DMS79 (cell line): ENCODE results near the gene ENPP6.
"Not testable (repeated sequence)": the region's sequence is repeated elsewhere in the genome, so short reads cannot be mapped to it uniquely, and the experiment has no call there.

Experiments used
- DNase-seq: peaks from one replicate; lab custom pipeline; 2025; lab: John Stamatoyannopoulos, UW

Gene ENPP6

DNA sequence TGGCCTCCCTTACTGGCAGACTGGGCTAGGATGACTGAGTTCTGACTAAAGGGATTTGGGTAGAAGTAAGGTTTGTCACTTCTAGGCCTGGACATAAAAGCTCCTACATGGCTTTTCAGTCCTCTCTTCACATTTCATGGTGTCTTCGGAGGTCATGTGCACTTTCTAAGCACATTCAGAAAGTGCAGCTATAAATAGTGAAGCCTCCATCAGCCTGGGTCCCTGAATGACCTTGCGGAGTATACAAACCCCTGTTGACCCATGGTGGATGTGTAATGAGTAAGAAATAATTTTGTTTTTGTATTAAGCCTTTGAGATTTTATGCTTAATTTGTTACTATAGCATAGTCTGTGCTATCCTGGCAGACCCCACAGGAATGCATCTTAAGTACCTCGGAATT, 158.6 kb downstream of the ENPP6 start:
- no peak for DNase-seq

DNA sequence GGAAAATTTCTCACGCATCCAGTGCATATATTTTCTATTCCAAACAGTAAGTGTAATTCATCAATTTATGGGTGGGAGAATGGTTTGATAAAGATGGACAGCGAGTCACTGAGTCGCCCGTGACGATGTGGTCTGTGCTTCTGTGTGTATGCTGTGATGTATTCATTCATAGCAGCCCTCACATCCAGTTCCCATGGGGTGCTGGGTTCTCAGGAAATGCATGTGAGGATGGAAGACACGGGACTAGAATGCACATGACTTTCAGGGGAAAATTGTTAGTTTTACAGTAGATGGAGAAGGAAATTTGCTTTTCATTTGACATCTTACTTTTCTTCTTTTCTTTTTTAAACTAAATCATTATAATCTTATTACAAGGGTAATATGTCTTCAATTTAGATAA, 159.6 kb downstream of the ENPP6 start:
- DNase-seq, result no peak

DNA sequence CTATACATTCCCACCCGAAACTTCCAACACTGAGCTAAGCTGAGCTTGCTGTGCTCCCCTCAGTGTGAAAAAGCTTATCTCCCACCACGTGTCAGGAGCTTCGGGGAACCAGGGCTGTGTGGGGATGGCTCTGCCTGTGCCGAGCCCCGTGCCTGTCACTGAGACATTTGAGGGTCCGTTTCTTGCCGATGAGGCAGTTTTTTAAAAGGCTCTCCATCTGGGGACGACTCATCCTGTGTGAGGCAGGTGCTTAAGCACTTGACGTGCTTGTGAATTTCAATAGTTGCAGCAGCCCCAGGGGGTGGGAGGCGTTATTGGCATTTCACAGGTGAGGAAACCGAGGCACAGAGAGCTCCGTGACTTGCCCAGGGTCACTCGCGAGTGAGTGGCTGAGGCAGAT, 160.8 kb downstream of the ENPP6 start:
- DNase-seq, result no peak

DNA sequence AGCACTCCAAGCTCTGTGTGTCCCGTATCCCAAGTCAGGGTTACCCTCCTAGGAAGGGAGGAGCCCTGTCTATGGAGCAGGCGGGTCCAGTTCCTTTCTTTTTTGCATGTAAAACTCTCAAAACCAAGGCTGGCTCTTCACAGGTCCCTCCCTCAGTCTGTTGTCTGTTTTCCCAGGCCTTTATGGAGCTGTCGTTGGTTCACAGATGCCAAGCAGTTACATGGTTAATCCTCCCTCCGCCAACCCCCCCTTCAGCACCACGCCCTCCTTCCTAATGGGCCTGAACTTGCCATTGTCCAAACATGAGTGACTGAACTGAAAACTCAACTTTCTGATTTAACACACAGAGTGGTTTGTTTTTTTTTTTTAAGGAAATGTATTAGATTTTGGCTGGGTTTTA, 164.2 kb downstream of the ENPP6 start:
- no peak for DNase-seq

DNA sequence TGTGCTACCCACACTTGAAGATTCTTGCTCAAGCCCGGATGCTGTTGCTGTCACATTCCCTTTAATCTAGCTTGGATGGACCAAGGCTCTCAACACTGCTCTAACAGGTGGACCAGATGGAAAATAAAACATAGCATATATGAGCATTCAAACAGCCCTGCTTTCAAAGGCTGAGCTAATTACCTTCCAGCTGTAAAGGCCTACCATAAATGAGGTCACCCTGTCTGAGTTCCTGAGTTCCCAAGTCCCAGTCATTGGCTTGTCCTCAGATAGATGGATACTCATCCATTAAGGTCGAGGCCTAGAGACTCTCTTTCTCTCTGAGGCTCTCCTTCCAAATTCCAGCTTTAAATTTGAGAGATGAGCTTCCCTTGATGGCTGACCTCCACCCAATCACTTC, 165.1 kb downstream of the ENPP6 start:
- no peak for DNase-seq

DNA sequence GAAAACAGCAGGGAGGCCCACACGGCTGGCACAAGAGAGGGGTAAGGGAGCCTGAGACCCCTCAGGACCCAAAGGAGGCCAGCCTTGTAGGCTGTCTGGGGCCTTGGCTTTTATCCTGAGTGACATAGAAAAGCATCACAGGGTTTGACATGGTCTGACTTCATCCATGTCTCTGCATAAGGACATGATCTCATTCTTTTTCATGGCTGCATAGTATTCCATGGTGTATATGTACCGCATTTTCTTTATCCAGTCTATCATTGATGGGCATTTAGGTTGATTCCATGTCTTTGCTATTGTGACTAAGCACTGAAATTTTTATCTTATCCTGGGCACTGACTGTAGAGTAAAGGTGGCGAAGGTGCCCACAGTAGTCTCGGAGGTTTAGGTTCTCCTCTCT, 166.4 kb downstream of the ENPP6 start:
- not testable (repeated sequence) for DNase-seq

DNA sequence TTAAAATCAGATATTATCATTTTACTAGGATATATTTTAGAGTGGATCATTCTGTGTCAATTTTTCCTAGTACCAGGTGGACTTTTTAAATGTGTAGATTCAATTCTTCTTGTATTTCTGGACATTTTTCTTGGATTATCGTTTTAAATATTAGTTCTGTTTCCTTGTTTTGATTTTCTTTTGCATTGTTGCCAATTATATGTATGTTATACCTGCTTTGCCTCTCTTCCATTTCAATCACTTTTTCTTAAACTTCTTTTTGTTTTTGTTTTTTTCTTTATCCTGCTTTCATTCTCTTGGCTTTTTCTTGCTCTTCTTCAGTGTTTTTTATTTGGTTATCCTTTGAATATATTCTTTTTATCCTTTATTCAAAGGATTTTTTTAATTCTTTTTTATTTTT, 171.5 kb downstream of the ENPP6 start:
- DNase-seq, result no peak

DNA sequence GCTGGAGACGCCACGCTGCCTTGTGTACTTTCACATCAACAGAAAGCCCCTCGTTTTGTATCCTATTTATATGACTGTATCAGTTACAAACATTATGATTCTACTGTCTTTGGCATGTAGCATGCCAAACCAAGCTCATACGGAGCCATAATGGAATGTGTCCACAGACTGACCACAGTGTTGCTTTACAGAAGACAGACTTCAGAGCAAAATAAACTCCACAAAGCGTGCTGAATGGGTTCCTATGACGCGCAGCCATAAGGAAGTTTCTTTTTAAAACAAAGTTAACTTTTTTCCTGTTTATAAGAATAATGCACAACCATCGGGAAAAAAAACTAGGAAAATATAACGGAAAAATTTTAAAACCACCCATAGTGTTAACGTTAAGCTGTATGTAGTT, 176.5 kb downstream of the ENPP6 start:
- no peak for DNase-seq

DNA sequence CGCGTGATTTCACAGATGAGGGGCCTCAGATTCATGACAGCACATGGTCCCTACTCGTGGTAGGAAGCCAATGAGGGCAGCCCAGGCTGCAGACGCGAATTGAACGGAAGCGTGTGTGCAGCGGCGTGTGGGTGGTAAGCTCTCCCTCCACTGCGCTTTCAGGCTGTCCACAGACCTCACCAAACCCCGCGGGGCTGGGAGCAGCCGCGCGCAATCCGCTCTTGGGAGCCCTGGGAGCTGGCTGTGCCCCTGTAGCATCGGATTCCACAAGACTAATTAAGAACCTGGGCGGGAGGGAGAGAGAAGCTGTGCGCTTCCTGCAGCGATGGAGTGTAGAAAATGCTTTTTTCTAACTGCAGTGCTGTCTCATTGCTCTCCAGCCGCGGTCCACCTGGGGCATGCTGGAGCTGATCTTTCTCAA, 177.7 kb downstream of the ENPP6 start:
- DNase-seq, result no peak
